ENCODE measurements around the gene STARD13.

- TF ChIP-seq EZH2phosphoT487 (IDR thresholded peaks at IDR 0.05; ENCODE audit: low read length) (no peak), CTCF (IDR thresholded peaks at IDR 0.05; ENCODE audit: low read length) (no peak)
Measured at GRCh38 chr13:33099860-33100259, 185.7 kb downstream of the STARD13 start.

Measured in MM.1S (cell line).